H1 (cell line): ENCODE data around the gene CXXC4. TPM values are rescaled to one million over a fixed set of nuclear protein-coding genes. Genes with fewer than 3 reads are reported as not detected.
A peak's percentile ranks its signal among the peaks of the same experiment; 100 is the strongest.

ENCODE experiments used
- CTCF ChIA-PET: fragments of 300-600 bp; sonication (Branson Sonifier 250); formaldehyde crosslinking; loops from one replicate; lab custom pipeline; 2021; ENCODE audit not compliant: partially characterized antibody; lab: Charles Lee
- POLR2A ChIA-PET: fragments of 300-600 bp; sonication (Branson Sonifier 250); formaldehyde crosslinking; loops from one replicate; lab custom pipeline; 2021; ENCODE audit warnings: inconsistent platforms; ENCODE audit not compliant: partially characterized antibody; lab: Charles Lee
- DNase-seq, 2 experiments: peaks; one replicate each; pipeline versions ENCODE4 v3.0.0 to v3.0.0-alpha.2; 2010 to 2022; ENCODE audit warnings: low spot score in 2 of 2, low read depth in 1 of 2, mixed read lengths in 1 of 2
- FAIRE-seq: peaks from 2 replicates; lab custom pipeline; 2011; peaks lifted over from hg19 to GRCh38; lab: Jason Lieb, UNC
- H2AFZ ChIP-seq: 2 replicates; pipeline ENCODE4 v1.8.1; 2012; ENCODE audit warnings: low read length, inconsistent platforms
- H2AK5ac ChIP-seq: 2 replicates; pipeline ENCODE4 v1.6.1; 2013; ENCODE audit warnings: low read depth, low read length
- H2BK120ac ChIP-seq: replicated peaks from 2 replicates; pipeline ENCODE3; 2013; ENCODE audit warnings: low read depth, low read length, inconsistent platforms
- H2BK12ac ChIP-seq: 2 replicates; pipeline ENCODE4 v1.6.1; 2013; ENCODE audit warnings: low read depth, low read length
- H2BK15ac ChIP-seq: 2 replicates; pipeline ENCODE4 v1.6.1; 2013; ENCODE audit warnings: low read length
- H2BK20ac ChIP-seq: 2 replicates; pipeline ENCODE4 v1.6.1; 2013; ENCODE audit warnings: low read length
- H2BK5ac ChIP-seq: 2 replicates; pipeline ENCODE4 v1.6.1; 2013; ENCODE audit warnings: low read depth, low read length
- H3K14ac ChIP-seq: 2 replicates; pipeline ENCODE4 v1.6.1; 2013; ENCODE audit warnings: inconsistent platforms; ENCODE audit not compliant: insufficient read length
- H3K18ac ChIP-seq: 2 replicates; pipeline ENCODE4 v1.6.1; 2013; ENCODE audit warnings: low read length; ENCODE audit errors: extremely low read depth
- H3K23ac ChIP-seq: 2 replicates; pipeline ENCODE4 v1.6.1; 2013; ENCODE audit warnings: inconsistent platforms; ENCODE audit not compliant: insufficient read length
- H3K23me2 ChIP-seq: 2 replicates; pipeline ENCODE4 v1.6.1; 2013; ENCODE audit warnings: low read depth, low read length
- H3K27ac ChIP-seq: 2 replicates; pipeline ENCODE4 v1.6.1; 2011; ENCODE audit warnings: low read depth, low read length, inconsistent platforms
- H3K27me3 ChIP-seq, 4 experiments: replicated peaks in 1 of 4; 1 replicate in 1 of 4; 2 replicates in 3 of 4; pipeline versions ENCODE4 v1.6.1 to v1.8.1; 2011 to 2013; ENCODE audit warnings: low read length in 3 of 4, mild to moderate bottlenecking in 3 of 4, inconsistent platforms in 2 of 4, mixed read lengths in 2 of 4, moderate library complexity in 1 of 4; ENCODE audit not compliant: control insufficient read depth in 3 of 4, insufficient read depth in 3 of 4; ENCODE audit errors: extremely low read depth in 1 of 4
- H3K36me3 ChIP-seq, 4 experiments: 2 replicates each; pipeline versions ENCODE4 v1.6.1 to v1.8.1; 2011 to 2013; ENCODE audit warnings: mild to moderate bottlenecking in 4 of 4, low read length in 3 of 4, moderate library complexity in 2 of 4, control low read depth in 1 of 4, inconsistent platforms in 1 of 4; ENCODE audit not compliant: insufficient read depth in 4 of 4, control insufficient read depth in 2 of 4
- H3K4ac ChIP-seq: replicated peaks from 2 replicates; pipeline ENCODE3; 2013; ENCODE audit warnings: low read length, low read depth, mixed read lengths, inconsistent platforms; ENCODE audit not compliant: insufficient read length
- H3K4me1 ChIP-seq, 4 experiments: replicated peaks in 1 of 4; 1 replicate in 1 of 4; 2 replicates in 3 of 4; pipeline versions ENCODE4 v1.6.1 to v1.8.1; 2011 to 2013; ENCODE audit warnings: low read length in 3 of 4, inconsistent platforms in 2 of 4, mixed read lengths in 1 of 4; ENCODE audit not compliant: insufficient read depth in 4 of 4, control insufficient read depth in 3 of 4
- H3K4me2 ChIP-seq, 2 experiments: 2 replicates each; pipeline versions ENCODE4 v1.6.1 to v1.8.1; 2011 to 2013; ENCODE audit warnings: low read depth in 2 of 2, low read length in 2 of 2, control low read depth in 1 of 2, inconsistent platforms in 1 of 2, mild to moderate bottlenecking in 1 of 2; ENCODE audit not compliant: insufficient read depth in 1 of 2
- H3K4me3 ChIP-seq, 4 experiments: fragments of 200-600, 300-600 bp in 1 of 4; sonication (generic), shearing (Covaris generic), sonication (Bioruptor Twin) in 1 of 4; 2 replicates each; pipeline versions ENCODE4 v1.5.1 to v1.8.1; 2011 to 2016; ENCODE audit warnings: low read length in 4 of 4, low read depth in 3 of 4, control low read depth in 2 of 4, inconsistent platforms in 2 of 4, mild to moderate bottlenecking in 2 of 4, mixed read lengths in 1 of 4, moderate library complexity in 1 of 4; ENCODE audit not compliant: insufficient read depth in 2 of 4; ENCODE audit errors: extremely low read depth in 1 of 4
- H3K56ac ChIP-seq: replicated peaks from 2 replicates; pipeline ENCODE3; 2013; ENCODE audit warnings: low read depth, mild to moderate bottlenecking, mixed read lengths, low read length, inconsistent platforms; ENCODE audit not compliant: insufficient read length
- H3K79me1 ChIP-seq: 2 replicates; pipeline ENCODE4 v1.6.1; 2013; ENCODE audit warnings: low read depth, low read length, control low read depth
- H3K79me2 ChIP-seq, 2 experiments: 2 replicates each; pipeline versions ENCODE4 v1.6.1 to v1.8.1; 2012 to 2013; ENCODE audit warnings: low read length in 2 of 2, mild to moderate bottlenecking in 2 of 2, inconsistent platforms in 1 of 2; ENCODE audit not compliant: insufficient read depth in 2 of 2, control insufficient read depth in 1 of 2
- H3K9ac ChIP-seq, 4 experiments: replicated peaks in 1 of 4; 1 replicate in 1 of 4; 2 replicates in 3 of 4; pipeline versions ENCODE4 v1.6.1 to v1.8.1; 2011 to 2013; ENCODE audit warnings: low read depth in 3 of 4, low read length in 3 of 4, control low read depth in 2 of 4, mild to moderate bottlenecking in 2 of 4, moderate library complexity in 2 of 4, inconsistent platforms in 1 of 4; ENCODE audit errors: extremely low read depth in 1 of 4
- H3K9me3 ChIP-seq, 2 experiments: 2 replicates each; pipeline versions ENCODE4 v1.6.1 to v1.8.1; 2012 to 2013; ENCODE audit warnings: mild to moderate bottlenecking in 2 of 2, moderate library complexity in 2 of 2, control low read depth in 1 of 2, inconsistent platforms in 1 of 2, low read depth in 1 of 2, low read length in 1 of 2, mixed read lengths in 1 of 2; ENCODE audit not compliant: insufficient read depth in 2 of 2
- H4K20me1 ChIP-seq, 2 experiments: replicated peaks in 1 of 2; 2 replicates each; pipeline versions ENCODE3 to v1.8.1; 2011 to 2013; ENCODE audit warnings: inconsistent platforms in 2 of 2, low read length in 2 of 2, mild to moderate bottlenecking in 1 of 2; ENCODE audit not compliant: insufficient read depth in 2 of 2, control insufficient read depth in 1 of 2
- H4K5ac ChIP-seq: 2 replicates; pipeline ENCODE4 v1.6.1; 2013; ENCODE audit warnings: low read length, low read depth, mixed read lengths, inconsistent platforms; ENCODE audit not compliant: insufficient read length
- H4K8ac ChIP-seq: 2 replicates; pipeline ENCODE4 v1.8.0; 2013; ENCODE audit warnings: mild to moderate bottlenecking, moderate library complexity, low read length, inconsistent platforms; ENCODE audit not compliant: insufficient read depth; ENCODE audit errors: extremely low read depth
- H4K91ac ChIP-seq: replicated peaks from 2 replicates; pipeline ENCODE3; 2013; ENCODE audit warnings: low read length, mixed read lengths, inconsistent platforms; ENCODE audit not compliant: insufficient read length
- BCL11A ChIP-seq, 2 experiments: IDR thresholded peaks; one replicate each; pipeline ENCODE4 v1.6.1; 2011; ENCODE audit warnings: low read depth in 2 of 2, low read length in 2 of 2, mild to moderate bottlenecking in 2 of 2
- CREB1 ChIP-seq: IDR thresholded peaks from 2 replicates; pipeline ENCODE4 v1.6.1; 2012; ENCODE audit warnings: inconsistent platforms
- EP300 ChIP-seq, 2 experiments: IDR thresholded peaks; 1 replicate in 1 of 2; 2 replicates in 1 of 2; pipeline ENCODE4 v1.6.1; 2011 to 2012; ENCODE audit warnings: low read depth in 2 of 2, low read length in 2 of 2, mild to moderate bottlenecking in 2 of 2, borderline replicate concordance in 1 of 2, inconsistent platforms in 1 of 2, moderate library complexity in 1 of 2
- JUN ChIP-seq: IDR thresholded peaks from 2 replicates; pipeline ENCODE4 v1.6.1; 2011; ENCODE audit warnings: low read depth, mild to moderate bottlenecking, improper control_type of control experiment, low read length
- MAFK ChIP-seq: IDR thresholded peaks from 2 replicates; pipeline ENCODE4 v1.6.1; 2012; ENCODE audit warnings: low read depth, mild to moderate bottlenecking, improper control_type of control experiment, low read length
- RAD21 ChIP-seq, 2 experiments: IDR thresholded peaks in 1 of 2; conservative IDR thresholded peaks in 1 of 2; 2 replicates each; pipeline ENCODE4 v1.6.1; 2011; ENCODE audit warnings: low read depth in 2 of 2, low read length in 2 of 2, improper control_type of control experiment in 1 of 2, inconsistent platforms in 1 of 2, mild to moderate bottlenecking in 1 of 2, moderate library complexity in 1 of 2
- TEAD4 ChIP-seq: IDR thresholded peaks from 2 replicates; pipeline ENCODE4 v1.6.1; 2012; ENCODE audit warnings: low read depth, low read length, inconsistent platforms, mixed read lengths
- WGBS, 2 experiments: shearing (Covaris generic) in 1 of 2; methylation state at CpG; one replicate each; pipeline versions ENCODE4 v1.1.6 to v1.1.7; 2013 to 2015; ENCODE audit warnings: low lambda C conversion rate in 2 of 2, mixed read lengths in 2 of 2, inconsistent platforms in 1 of 2, low coverage in 1 of 2, missing lambda C conversion rate in 1 of 2; ENCODE audit not compliant: insufficient replicate concordance in 2 of 2, insufficient coverage in 1 of 2, insufficient read length in 1 of 2; ENCODE audit errors: extremely low coverage in 1 of 2, missing lambda C conversion rate in 1 of 2; 5-methylcytosine and 5-hydroxymethylcytosine counted together
- polyA plus RNA-seq, 7 experiments: library from polyadenylated mRNA; depleted of rRNA in 3 of 7; stranded (reverse) in 5 of 7; unstranded in 2 of 7; fragments of >200 nt in 5 of 7; fragments of 200-250 nt in 2 of 7; gene quantifications; 1 replicate in 5 of 7; 2 replicates in 1 of 7; 4 replicates in 1 of 7; pipeline versions ENCODE4 v1.2.1 to v1.2.3, GENCODE V29; 2011 to 2013; ENCODE audit warnings: missing spikeins in 2 of 7, mixed read lengths in 2 of 7
- total RNA-seq: library from RNA; stranded (reverse); fragmentation: NEBNext Ultra II Directional; extraction: Animal tissue kit (Norgen Biotek cat#: 25700); gene quantifications from 2 replicates; pipeline ENCODE4 v1.2.1, GENCODE V29; 2021

CXXC4 gene
- total and polyA plus RNA-seq, 2 of the 8 experiments (the other 6 are each of a cell fraction or from before 2014, with no cell fraction given) = 1.3 to 1.8 TPM

DNA sequence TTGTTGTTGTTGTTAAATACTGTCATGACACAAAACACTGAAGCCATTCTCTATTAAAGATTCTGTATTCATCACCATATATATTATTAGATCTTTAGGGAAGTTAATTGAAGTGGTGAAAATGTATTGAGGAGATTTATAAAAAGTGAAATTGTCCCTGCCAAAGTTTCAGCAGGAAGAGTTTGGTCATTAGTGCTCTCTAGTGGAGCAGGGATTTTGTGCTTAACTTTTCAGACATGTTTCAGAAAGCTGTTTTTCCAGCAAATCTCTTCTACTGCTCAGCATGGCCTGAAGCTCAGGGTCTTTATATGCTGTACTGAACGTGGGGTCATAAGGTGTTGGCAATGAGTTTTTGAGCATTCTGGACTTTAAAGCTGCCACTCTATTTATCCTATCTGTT, 36.7 kb upstream of the CXXC4 start:
- Histone ChIP-seq H3K79me1 (no peaks in the 10 kb centered on the region), H2BK5ac (no peak overlapping the region), H3K56ac (no peak overlapping the region), H2AK5ac (no peak overlapping the region), H3K27me3 (no peaks in the 10 kb centered on the region), H3K14ac (no peak overlapping the region), H2AFZ (peak overlapping the region; percentile 72; the same call in 1 of the 2 replicates), H3K4ac (no peak overlapping the region), H4K8ac (no peak overlapping the region), H3K4me1 (no peaks in the 10 kb centered on the region), H4K20me1 (no peaks in the 10 kb centered on the region), H2BK12ac (no peak overlapping the region), H2BK120ac (no peak overlapping the region), H3K9ac (no peak overlapping the region), H3K18ac (no peak overlapping the region), H3K79me2 (no peaks in the 10 kb centered on the region), H4K5ac (no peak overlapping the region), H3K23ac (no peak overlapping the region), H3K4me2 (no peak overlapping the region), H3K27ac (no peak overlapping the region), H2BK20ac (no peak overlapping the region), H4K91ac (no peak overlapping the region), H2BK15ac (no peak overlapping the region), H3K9me3 (0 out of 4 replicates have a peak, but pooled peaks cover 0 to 3% of the 10 kb centered on the region in 2 experiments), H3K36me3 (no peaks in the 10 kb centered on the region), H3K4me3 (no peak overlapping the region), H3K23me2 (no peaks in the 10 kb centered on the region)
- TF ChIP-seq JUN (no peak), MAFK (no peak), TEAD4 (no peak), RAD21 (IDR thresholded peaks at IDR 0.05 in 1 of 2, conservative IDR thresholded peaks at IDR 0.05 in 1 of 2; ENCODE audit: low read depth in 2 of 2, low read length in 2 of 2) (peak; percentile 22 to 38; a peak in 3 of 4 replicates), EP300 (IDR thresholded peaks at IDR 0.05; ENCODE audit: borderline replicate concordance in 1 of 2, low read depth in 2 of 2, low read length in 2 of 2) (no peak), BCL11A (IDR thresholded peaks at IDR 0.05; ENCODE audit: low read depth in 2 of 2, low read length in 2 of 2) (no peak), CREB1 (no peak)
- POLR2A ChIA-PET = no interaction called here
- FAIRE-seq = no peak
- DNase-seq = no peak
- WGBS, 2 experiments = 46% methylated on average over 1 of the region's 1 CpG; no CpG with 5 or more reads in 1 of the 2 experiments
- CTCF ChIA-PET = no interaction called here
